H1 (cell line): ENCODE measurements around the gene C1orf52.
A peak's percentile ranks its signal among the peaks of the same experiment; 100 is the strongest.

Experiments
- BCL11A ChIP-seq, 2 experiments: IDR thresholded peaks; one replicate each; pipeline ENCODE4 v1.6.1; 2011; ENCODE audit warnings: low read depth in 2 of 2, low read length in 2 of 2, mild to moderate bottlenecking in 2 of 2
- CBX8 ChIP-seq: fragments of 300-800, 300-1000 bp; sonication (generic); IDR thresholded peaks from 2 replicates; pipeline ENCODE4 v1.7.1; 2016; ENCODE audit warnings: low read depth, low read length, borderline replicate concordance
- CEBPB ChIP-seq: IDR thresholded peaks from 2 replicates; pipeline ENCODE4 v1.6.1; 2012; ENCODE audit warnings: low read depth, low read length
- CTCF ChIP-seq, 3 experiments: IDR thresholded peaks; 1 replicate in 2 of 3; 2 replicates in 1 of 3; pipeline versions ENCODE4 v1.5.1 to v1.6.1; 2011; ENCODE audit warnings: low read length in 3 of 3, mild to moderate bottlenecking in 3 of 3, inconsistent platforms in 2 of 3, low read depth in 1 of 3, moderate library complexity in 1 of 3; ENCODE audit not compliant: insufficient read depth in 1 of 3; ENCODE audit errors: control extremely low read depth in 1 of 3
- EZH2 ChIP-seq: fragments of 200-600 bp; sonication (generic); IDR thresholded peaks from 2 replicates; pipeline ENCODE4 v1.7.1; 2012; ENCODE audit warnings: low read depth, mild to moderate bottlenecking, moderate library complexity, low read length, inconsistent platforms; ENCODE audit not compliant: severe bottlenecking
- GABPA ChIP-seq: IDR thresholded peaks from 2 replicates; pipeline ENCODE4 v1.6.1; 2011; ENCODE audit warnings: mild to moderate bottlenecking, low read length, moderate library complexity, borderline replicate concordance; ENCODE audit not compliant: insufficient read depth
- JUND ChIP-seq: IDR thresholded peaks from 2 replicates; pipeline ENCODE4 v1.6.1; 2011; ENCODE audit warnings: mild to moderate bottlenecking, improper control_type of control experiment, low read length
- POLR2A ChIP-seq, 2 experiments: IDR thresholded peaks; 1 replicate in 1 of 2; 2 replicates in 1 of 2; pipeline ENCODE4 v1.6.1; 2011; ENCODE audit warnings: low read depth in 2 of 2, low read length in 2 of 2, mild to moderate bottlenecking in 2 of 2; ENCODE audit errors: control extremely low read depth in 1 of 2
- RFX5 ChIP-seq: IDR thresholded peaks from 2 replicates; pipeline ENCODE4 v1.6.1; 2011; ENCODE audit warnings: low read depth, low read length, improper control_type of control experiment, borderline replicate concordance
- SIN3A ChIP-seq, 2 experiments: IDR thresholded peaks in 1 of 2; conservative IDR thresholded peaks in 1 of 2; 2 replicates each; pipeline ENCODE4 v1.6.1; 2011 to 2012; ENCODE audit warnings: low read length in 2 of 2, improper control_type of control experiment in 1 of 2, low read depth in 1 of 2, mild to moderate bottlenecking in 1 of 2
- SP2 ChIP-seq: IDR thresholded peaks from 2 replicates; pipeline ENCODE4 v1.6.1; 2012; ENCODE audit warnings: mild to moderate bottlenecking, low read length, inconsistent platforms
- TF ChIP-seq, protein P1 (sequence below): IDR thresholded peaks from 2 replicates; pipeline ENCODE4 v1.6.1; 2012; ENCODE audit warnings: inconsistent platforms

DNA sequence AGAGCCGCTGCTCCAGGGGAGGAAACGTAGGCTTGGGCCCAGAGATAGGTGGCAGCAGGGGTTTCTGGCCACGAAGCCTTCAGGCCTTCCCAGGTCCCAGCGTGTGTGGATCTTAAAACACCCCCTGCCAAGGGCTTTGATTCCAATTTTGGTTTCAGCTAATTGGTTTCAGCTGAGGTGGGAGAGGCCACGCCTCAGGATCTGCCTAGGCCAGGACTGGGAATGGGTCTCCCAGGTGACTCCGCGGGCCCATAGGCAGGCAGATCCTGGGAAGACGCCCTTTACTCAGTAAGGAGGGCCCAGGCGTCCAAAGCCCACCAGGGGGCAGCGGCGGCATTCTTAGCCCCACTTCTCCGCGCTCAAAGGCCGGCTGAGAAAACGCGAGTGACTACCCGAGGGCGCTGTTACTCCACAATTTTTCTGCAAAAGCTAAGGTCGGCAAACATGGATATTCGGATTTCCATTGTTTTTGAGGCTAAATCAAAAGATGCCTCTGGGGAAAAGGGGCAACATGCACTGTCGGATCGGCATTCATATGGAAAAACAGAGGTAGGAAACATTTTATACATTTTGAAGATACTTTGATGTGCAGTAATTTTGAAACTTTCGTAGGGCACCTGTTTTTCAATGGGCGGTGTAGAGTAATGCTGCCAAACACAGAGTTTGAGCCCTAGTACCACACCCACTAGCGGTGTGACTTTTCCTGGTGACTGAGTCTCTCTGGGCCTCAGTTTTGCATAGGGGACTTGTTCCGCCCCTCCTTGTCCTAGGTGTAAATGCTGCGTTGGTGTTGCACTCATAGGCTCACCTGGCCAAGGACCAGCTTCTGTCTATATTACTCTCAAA, 48.7 kb upstream of the C1orf52 start:
- TF ChIP-seq SIN3A (conservative IDR thresholded peaks at IDR 0.05 in 1 of 2, IDR thresholded peaks at IDR 0.05 in 1 of 2; ENCODE audit: low read depth in 1 of 2, low read length in 2 of 2) (no peak), CBX8 (no peak), RFX5 (no peak), JUND (no peak), CTCF (IDR thresholded peaks at IDR 0.05; ENCODE audit: control extremely low read depth in 1 of 3, insufficient read depth in 1 of 3, low read depth in 1 of 3, low read length in 3 of 3) (peak; percentile 85 to 99 (median 98)), EZH2 (no peak), CEBPB (no peak), BCL11A (IDR thresholded peaks at IDR 0.05; ENCODE audit: low read depth in 2 of 2, low read length in 2 of 2) (no peak), SP2 (no peak), GABPA (no peak), POLR2A (IDR thresholded peaks at IDR 0.05; ENCODE audit: control extremely low read depth in 1 of 2, low read depth in 2 of 2, low read length in 2 of 2) (no peak)
- TF ChIP-seq, protein P1, sequence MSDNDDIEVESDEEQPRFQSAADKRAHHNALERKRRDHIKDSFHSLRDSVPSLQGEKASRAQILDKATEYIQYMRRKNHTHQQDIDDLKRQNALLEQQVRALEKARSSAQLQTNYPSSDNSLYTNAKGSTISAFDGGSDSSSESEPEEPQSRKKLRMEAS, result peak; percentile 42; the same call in 1 of the 2 replicates
